ENCODE results near the gene SPCS2. TPM values are rescaled to one million over a fixed set of nuclear protein-coding genes. Genes with fewer than 3 reads are reported as not detected.

SPCS2 gene
- total RNA-seq, 1 experiment from 2014 or later, result 328 TPM

DNA sequence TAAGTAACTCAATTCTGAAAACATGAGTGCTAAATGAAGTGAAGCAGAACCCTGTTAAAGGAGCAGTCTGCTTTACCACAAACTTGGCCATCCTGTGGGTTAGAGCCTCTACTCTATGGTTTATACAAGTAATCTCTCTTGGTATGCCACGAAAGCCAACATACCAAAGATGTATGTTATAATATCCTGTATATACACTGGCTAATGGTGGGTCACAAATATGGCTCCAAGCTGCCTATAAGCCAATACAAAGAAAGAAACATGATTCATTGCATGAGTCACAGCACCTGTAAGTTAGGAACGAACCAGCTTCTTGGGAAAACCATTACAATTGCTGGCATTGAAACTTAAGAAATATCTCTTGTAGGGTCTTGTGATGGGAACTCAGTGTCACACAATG is 16.3 kb upstream of the SPCS2 start:
- Histone ChIP-seq H3K36me3 (ENCODE audit: control insufficient read depth, insufficient read depth, low read length) (no peaks in the 10 kb centered on the region), H3K4me3 (ENCODE audit: low read depth, low read length) (no peak overlapping the region), H3K27me3 (replicated peaks; ENCODE audit: control insufficient read depth, insufficient read depth, low read length) (no peaks in the 10 kb centered on the region), H3K4me1 (no peaks in the 10 kb centered on the region), H3K9me3 (no peaks in the 10 kb centered on the region)
- no TSS peak for BruUV-seq (replicated peaks)
- Mint-ChIP-seq H3K27me3 (ENCODE audit: insufficient read depth, unreplicated experiment) (no peaks in the 10 kb centered on the region), H3K36me3 (ENCODE audit: insufficient read depth, unreplicated experiment) (no peaks in the 10 kb centered on the region), H3K4me3 (ENCODE audit: unreplicated experiment) (no peak overlapping the region), H3K27ac (ENCODE audit: unreplicated experiment) (no peak overlapping the region), H3K9me3 (ENCODE audit: unreplicated experiment) (no peaks in the 10 kb centered on the region), H3K4me1 (ENCODE audit: low read depth, unreplicated experiment) (no peaks in the 10 kb centered on the region)
- DNase-seq, result no peak
- ChIA-PET CTCF (interaction anchor here (1.2 to 2.3 kb wide), 2 partner anchors 90 to 207 kb away, joined by 3 to 9 read pairs; no protein-coding TSS in a partner anchor), POLR2A (no interaction called here)
- intact Hi-C loops (cut with micrococcal nuclease; ENCODE audit: unreplicated experiment), result no loop called here
- TF ChIP-seq, protein P1, sequence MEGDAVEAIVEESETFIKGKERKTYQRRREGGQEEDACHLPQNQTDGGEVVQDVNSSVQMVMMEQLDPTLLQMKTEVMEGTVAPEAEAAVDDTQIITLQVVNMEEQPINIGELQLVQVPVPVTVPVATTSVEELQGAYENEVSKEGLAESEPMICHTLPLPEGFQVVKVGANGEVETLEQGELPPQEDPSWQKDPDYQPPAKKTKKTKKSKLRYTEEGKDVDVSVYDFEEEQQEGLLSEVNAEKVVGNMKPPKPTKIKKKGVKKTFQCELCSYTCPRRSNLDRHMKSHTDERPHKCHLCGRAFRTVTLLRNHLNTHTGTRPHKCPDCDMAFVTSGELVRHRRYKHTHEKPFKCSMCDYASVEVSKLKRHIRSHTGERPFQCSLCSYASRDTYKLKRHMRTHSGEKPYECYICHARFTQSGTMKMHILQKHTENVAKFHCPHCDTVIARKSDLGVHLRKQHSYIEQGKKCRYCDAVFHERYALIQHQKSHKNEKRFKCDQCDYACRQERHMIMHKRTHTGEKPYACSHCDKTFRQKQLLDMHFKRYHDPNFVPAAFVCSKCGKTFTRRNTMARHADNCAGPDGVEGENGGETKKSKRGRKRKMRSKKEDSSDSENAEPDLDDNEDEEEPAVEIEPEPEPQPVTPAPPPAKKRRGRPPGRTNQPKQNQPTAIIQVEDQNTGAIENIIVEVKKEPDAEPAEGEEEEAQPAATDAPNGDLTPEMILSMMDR (IDR thresholded peaks at IDR 0.05; ENCODE audit: insufficient read depth in 1 of 2, low read depth in 1 of 2, low read length in 1 of 2, severe bottlenecking in 1 of 2, unreplicated experiment in 1 of 2), result no peak

- no peaks in the 10 kb centered on the region for H3K9me3 Mint-ChIP-seq (ENCODE audit: unreplicated experiment)
- H3K27ac Mint-ChIP-seq (ENCODE audit: unreplicated experiment), result no peak overlapping the region
- Histone ChIP-seq H3K27me3 (replicated peaks; ENCODE audit: control insufficient read depth, insufficient read depth, low read length) (no peaks in the 10 kb centered on the region), H3K36me3 (ENCODE audit: control insufficient read depth, insufficient read depth, low read length) (no peaks in the 10 kb centered on the region), H3K9me3 (no peaks in the 10 kb centered on the region), H3K4me3 (ENCODE audit: low read depth, low read length) (no peak overlapping the region), H3K4me1 (no peaks in the 10 kb centered on the region)
- BruUV-seq (replicated peaks), result no TSS peak
- intact Hi-C loops (cut with micrococcal nuclease; ENCODE audit: unreplicated experiment), result no loop called here
- H3K4me3 Mint-ChIP-seq (ENCODE audit: unreplicated experiment), result no peak overlapping the region
- POLR2A ChIA-PET, result interaction anchor here (0.6 kb wide), 1 partner anchor 206 kb away, joined by 5 read pairs; no protein-coding TSS in a partner anchor
- no peaks in the 10 kb centered on the region for H3K36me3 Mint-ChIP-seq (ENCODE audit: insufficient read depth, unreplicated experiment)
- CTCF ChIA-PET, result no interaction called here
- no peaks in the 10 kb centered on the region for H3K4me1 Mint-ChIP-seq (ENCODE audit: low read depth, unreplicated experiment)
- H3K27me3 Mint-ChIP-seq (ENCODE audit: insufficient read depth, unreplicated experiment), result no peaks in the 10 kb centered on the region
- TF ChIP-seq, protein P1 (IDR thresholded peaks at IDR 0.05; ENCODE audit: insufficient read depth in 1 of 2, low read depth in 1 of 2, low read length in 1 of 2, severe bottlenecking in 1 of 2, unreplicated experiment in 1 of 2), result no peak
- DNase-seq, result no peak
Observed at GRCh38 chr11:74933765-74934164, 15.3 kb upstream of the SPCS2 start.

- no peaks in the 10 kb centered on the region for H3K9me3 ChIP-seq
- TF ChIP-seq, protein P1 (IDR thresholded peaks at IDR 0.05; ENCODE audit: insufficient read depth in 1 of 2, low read depth in 1 of 2, low read length in 1 of 2, severe bottlenecking in 1 of 2, unreplicated experiment in 1 of 2), result no peak
- Mint-ChIP-seq H3K27ac (ENCODE audit: unreplicated experiment) (no peak overlapping the region), H3K9me3 (ENCODE audit: unreplicated experiment) (no peaks in the 10 kb centered on the region), H3K36me3 (ENCODE audit: insufficient read depth, unreplicated experiment) (no peaks in the 10 kb centered on the region), H3K4me1 (ENCODE audit: low read depth, unreplicated experiment) (no peaks in the 10 kb centered on the region), H3K4me3 (ENCODE audit: unreplicated experiment) (no peak overlapping the region), H3K27me3 (ENCODE audit: insufficient read depth, unreplicated experiment) (no peaks in the 10 kb centered on the region)
- H3K36me3 ChIP-seq (ENCODE audit: control insufficient read depth, insufficient read depth, low read length), result no peaks in the 10 kb centered on the region
- CTCF ChIA-PET, result no interaction called here
- DNase-seq, result no peak
- H3K4me1 ChIP-seq, result no peaks in the 10 kb centered on the region
- intact Hi-C loops (cut with micrococcal nuclease; ENCODE audit: unreplicated experiment), result no loop called here
- POLR2A ChIA-PET, result no interaction called here
- H3K4me3 ChIP-seq (ENCODE audit: low read depth, low read length), result no peak overlapping the region
- H3K27me3 ChIP-seq (replicated peaks; ENCODE audit: control insufficient read depth, insufficient read depth, low read length), result no peaks in the 10 kb centered on the region
- BruUV-seq (replicated peaks), result no TSS peak
Observed at GRCh38 chr11:74935285-74935684, 13.8 kb upstream of the SPCS2 start.

Measured in Caco-2 (cell line).